Fibroblast of skin of back (primary cell): ENCODE data around the gene MBNL2.
A peak's percentile ranks its signal among the peaks of the same experiment; 100 is the strongest.

Source experiments
- DNase-seq: peaks from one replicate; pipeline ENCODE4 v3.0.0-alpha.2; 2013

The MBNL2 gene

GRCh38 chr13:97234742-97235141 lies 12.6 kb downstream of the MBNL2 start:
- DNase-seq: no peak

GRCh38 chr13:97235549-97236231 lies 13.6 kb downstream of the MBNL2 start:
- no peak for DNase-seq

- DNase-seq: no peak
Measured at GRCh38 chr13:97237388-97237787, 15.3 kb downstream of the MBNL2 start.

- no peak for DNase-seq
Measured at GRCh38 chr13:97238432-97238831, 16.3 kb downstream of the MBNL2 start.

GRCh38 chr13:97238883-97239282 lies 16.8 kb downstream of the MBNL2 start:
- no peak for DNase-seq

GRCh38 chr13:97239306-97239705 lies 17.2 kb downstream of the MBNL2 start:
- peak; percentile 68 for DNase-seq

- no peak for DNase-seq
Measured at GRCh38 chr13:97239943-97240787, 18.0 kb downstream of the MBNL2 start.

- no peak for DNase-seq
Measured at GRCh38 chr13:97240788-97241734, 18.9 kb downstream of the MBNL2 start.

GRCh38 chr13:97241761-97242160 lies 19.6 kb downstream of the MBNL2 start:
- no peak for DNase-seq

GRCh38 chr13:97242755-97243497 lies 20.8 kb downstream of the MBNL2 start:
- DNase-seq: no peak

GRCh38 chr13:97243915-97244781 lies 22.0 kb downstream of the MBNL2 start:
- DNase-seq: no peak

- no peak for DNase-seq
Measured at GRCh38 chr13:97245011-97245410, 22.9 kb downstream of the MBNL2 start.

- DNase-seq: no peak
Measured at GRCh38 chr13:97246596-97247158, 24.5 kb downstream of the MBNL2 start.

- no peak for DNase-seq
Measured at GRCh38 chr13:97248243-97248642, 26.1 kb downstream of the MBNL2 start.

GRCh38 chr13:97249093-97249795 lies 27.1 kb downstream of the MBNL2 start:
- DNase-seq: no peak

- DNase-seq: no peak
Measured at GRCh38 chr13:97249796-97250495, 27.8 kb downstream of the MBNL2 start.

- DNase-seq: no peak
Measured at GRCh38 chr13:97250560-97250959, 28.4 kb downstream of the MBNL2 start.

GRCh38 chr13:97252735-97253134 lies 30.6 kb downstream of the MBNL2 start:
- DNase-seq: no peak

- no peak for DNase-seq
Measured at GRCh38 chr13:97253581-97254293, 31.6 kb downstream of the MBNL2 start.
